ENCODE data around the gene NOC4L.

DNA sequence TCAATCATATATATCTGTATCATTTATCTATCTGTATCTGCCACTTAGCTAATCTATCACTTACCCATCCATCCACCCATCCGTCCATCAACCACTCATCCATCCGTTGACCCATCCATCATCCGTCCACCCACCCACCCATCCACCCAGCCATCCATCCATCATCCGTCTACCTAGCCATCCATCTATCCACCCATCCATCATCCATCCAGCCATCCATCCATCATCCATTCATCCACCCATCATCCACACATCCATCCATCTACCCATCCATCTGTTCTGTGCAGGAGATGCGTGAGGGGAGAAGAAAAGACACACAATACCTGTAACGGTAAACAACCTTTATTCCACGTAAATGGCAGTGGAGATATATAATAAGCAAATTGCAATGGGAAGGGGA, 20.2 kb downstream of the NOC4L start:
- TF ChIP-seq, protein P1, sequence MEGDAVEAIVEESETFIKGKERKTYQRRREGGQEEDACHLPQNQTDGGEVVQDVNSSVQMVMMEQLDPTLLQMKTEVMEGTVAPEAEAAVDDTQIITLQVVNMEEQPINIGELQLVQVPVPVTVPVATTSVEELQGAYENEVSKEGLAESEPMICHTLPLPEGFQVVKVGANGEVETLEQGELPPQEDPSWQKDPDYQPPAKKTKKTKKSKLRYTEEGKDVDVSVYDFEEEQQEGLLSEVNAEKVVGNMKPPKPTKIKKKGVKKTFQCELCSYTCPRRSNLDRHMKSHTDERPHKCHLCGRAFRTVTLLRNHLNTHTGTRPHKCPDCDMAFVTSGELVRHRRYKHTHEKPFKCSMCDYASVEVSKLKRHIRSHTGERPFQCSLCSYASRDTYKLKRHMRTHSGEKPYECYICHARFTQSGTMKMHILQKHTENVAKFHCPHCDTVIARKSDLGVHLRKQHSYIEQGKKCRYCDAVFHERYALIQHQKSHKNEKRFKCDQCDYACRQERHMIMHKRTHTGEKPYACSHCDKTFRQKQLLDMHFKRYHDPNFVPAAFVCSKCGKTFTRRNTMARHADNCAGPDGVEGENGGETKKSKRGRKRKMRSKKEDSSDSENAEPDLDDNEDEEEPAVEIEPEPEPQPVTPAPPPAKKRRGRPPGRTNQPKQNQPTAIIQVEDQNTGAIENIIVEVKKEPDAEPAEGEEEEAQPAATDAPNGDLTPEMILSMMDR (conservative IDR thresholded peaks at IDR 0.05; ENCODE audit: low read depth in 2 of 2): no peak
- TF ChIP-seq EZH2 (IDR thresholded peaks at IDR 0.05; ENCODE audit: low read depth, unreplicated experiment) (no peak), POLR2AphosphoS5 (IDR thresholded peaks at IDR 0.05; ENCODE audit: low read depth) (no peak)

All from GM23338 (cell line).